BLaER1 treated with 17β-estradiol and CSF1 and Interleukin-3, amounts not matched to agents 10 nM and 100 nM (cell line): Measurements from ENCODE around the gene ITGAE.
A peak's percentile ranks its signal among the peaks of the same experiment; 100 is the strongest.

Experiments used
- H3K27ac ChIP-seq, 11 experiments: shearing (Covaris generic); formaldehyde crosslinking; 2 replicates each; pipeline ENCODE4 v1.8.1; 2022
- H3K27me3 ChIP-seq, 11 experiments: shearing (Covaris generic); formaldehyde crosslinking; 2 replicates each; pipeline ENCODE4 v1.8.1; 2022
- H3K36me3 ChIP-seq, 11 experiments: shearing (Covaris generic); formaldehyde crosslinking; 2 replicates each; pipeline ENCODE4 v1.8.1; 2022
- H3K4me1 ChIP-seq, 10 experiments: shearing (Covaris generic); formaldehyde crosslinking; 2 replicates each; pipeline ENCODE4 v1.8.1; 2022
- H3K4me2 ChIP-seq, 11 experiments: shearing (Covaris generic); formaldehyde crosslinking; 2 replicates each; pipeline ENCODE4 v1.8.1; 2022
- H3K4me3 ChIP-seq, 10 experiments: shearing (Covaris generic); formaldehyde crosslinking; 2 replicates each; pipeline ENCODE4 v1.8.1; 2022
- H3K9ac ChIP-seq, 11 experiments: shearing (Covaris generic); formaldehyde crosslinking; 2 replicates each; pipeline ENCODE4 v1.8.1; 2022
- H3K9me3 ChIP-seq, 11 experiments: shearing (Covaris generic); formaldehyde crosslinking; replicated peaks in 1 of 11; 2 replicates each; pipeline ENCODE4 v1.8.1; 2022
- H4K20me1 ChIP-seq, 11 experiments: shearing (Covaris generic); formaldehyde crosslinking; 2 replicates each; pipeline ENCODE4 v1.8.1; 2022
- Cebpa-rat ChIP-seq, 11 experiments: shearing (Covaris generic); IDR thresholded peaks; 2 replicates each; pipeline ENCODE4 v1.8.1; 2022

ITGAE gene

GRCh38 chr17:3754458-3755334, 46.3 kb downstream of the ITGAE start:
- Histone ChIP-seq H3K4me2 (peak overlapping the region; percentile 65 to 92 (median 80)), H4K20me1 (peaks cover 0 to 8% (median 0%) of the 10 kb centered on the region in 11 experiments; a peak in 1 of 22 replicates), H3K27ac (peak overlapping the region in 3 of 11 experiments; percentile 18 to 45 (median 29); a peak in 6 of 22 replicates), H3K9me3 (peaks cover 0 to 7% (median 6%) of the 10 kb centered on the region in 11 experiments; a peak in 18 of 22 replicates), H3K27me3 (peaks cover 0 to 9% (median 0%) of the 10 kb centered on the region in 11 experiments; a peak in 1 of 22 replicates), H3K4me1 (peaks cover 22 to 80% (median 65%) of the 10 kb centered on the region in 10 experiments), H3K4me3 (peak overlapping the region in 6 of 10 experiments; percentile 12 to 46 (median 36); a peak in 10 of 20 replicates), H3K9ac (peak overlapping the region in 3 of 11 experiments; percentile 17 to 56 (median 50); a peak in 6 of 22 replicates), H3K36me3 (no peaks in the 10 kb centered on the region)
- no peak for TF ChIP-seq Cebpa-rat (IDR thresholded peaks at IDR 0.05)

- Histone ChIP-seq H3K4me2 (peak overlapping the region; percentile 65 to 92 (median 80)), H3K36me3 (no peaks in the 10 kb centered on the region), H3K9me3 (peaks cover 0 to 1% (median 0%) of the 10 kb centered on the region in 11 experiments; a peak in 9 of 22 replicates), H3K4me1 (peaks cover 27 to 87% (median 72%) of the 10 kb centered on the region in 10 experiments), H3K27me3 (peaks cover 0 to 9% (median 0%) of the 10 kb centered on the region in 11 experiments; a peak in 1 of 22 replicates), H3K9ac (peak overlapping the region in 3 of 11 experiments; percentile 17 to 56 (median 50); a peak in 7 of 22 replicates), H4K20me1 (peaks cover 0 to 8% (median 0%) of the 10 kb centered on the region in 11 experiments; a peak in 1 of 22 replicates), H3K27ac (peak overlapping the region in 3 of 11 experiments; percentile 18 to 36 (median 29); a peak in 5 of 22 replicates), H3K4me3 (peak overlapping the region in 6 of 10 experiments; percentile 12 to 46 (median 36); a peak in 10 of 20 replicates)
- TF ChIP-seq Cebpa-rat (IDR thresholded peaks at IDR 0.05), result no peak
These were observed 46.9 kb downstream of the ITGAE start for GRCh38 chr17:3754066-3754457.

GRCh38 chr17:3753624-3754023, 47.4 kb downstream of the ITGAE start:
- Histone ChIP-seq H3K4me1 (peaks cover 29 to 91% (median 76%) of the 10 kb centered on the region in 10 experiments), H4K20me1 (peaks cover 0 to 8% (median 0%) of the 10 kb centered on the region in 11 experiments; a peak in 1 of 22 replicates), H3K4me2 (peak overlapping the region in 10 of 11 experiments; percentile 65 to 92 (median 78); a peak in 18 of 22 replicates), H3K36me3 (no peaks in the 10 kb centered on the region), H3K9ac (peak overlapping the region in 4 of 11 experiments; percentile 17 to 56 (median 45); a peak in 5 of 22 replicates), H3K4me3 (no peak overlapping the region), H3K9me3 (no peaks in the 10 kb centered on the region), H3K27me3 (peaks cover 0 to 9% (median 0%) of the 10 kb centered on the region in 11 experiments; a peak in 1 of 22 replicates), H3K27ac (peak overlapping the region in 3 of 11 experiments; percentile 18 to 36 (median 29); a peak in 5 of 22 replicates)
- no peak for TF ChIP-seq Cebpa-rat (IDR thresholded peaks at IDR 0.05)

- Histone ChIP-seq H3K9ac (no peak overlapping the region), H3K27ac (peak overlapping the region in 1 of 11 experiments; percentile 42; a peak in 1 of 22 replicates), H3K4me2 (peak overlapping the region in 9 of 11 experiments; percentile 57 to 92 (median 78); a peak in 17 of 22 replicates), H4K20me1 (peaks cover 0 to 8% (median 0%) of the 10 kb centered on the region in 11 experiments; a peak in 1 of 22 replicates), H3K36me3 (no peaks in the 10 kb centered on the region), H3K4me1 (peaks cover 29 to 95% (median 82%) of the 10 kb centered on the region in 10 experiments), H3K9me3 (no peaks in the 10 kb centered on the region), H3K4me3 (no peak overlapping the region), H3K27me3 (peaks cover 0 to 16% (median 0%) of the 10 kb centered on the region in 11 experiments; a peak in 4 of 22 replicates)
- TF ChIP-seq Cebpa-rat (IDR thresholded peaks at IDR 0.05), result no peak
These were observed 49.2 kb downstream of the ITGAE start for GRCh38 chr17:3751836-3752235.

- H3K4me1 ChIP-seq, result peaks cover 29 to 91% (median 79%) of the 10 kb centered on the region in 10 experiments
- H4K20me1 ChIP-seq, result peaks cover 0 to 8% (median 0%) of the 10 kb centered on the region in 11 experiments; a peak in 1 of 22 replicates
- no peak overlapping the region for H3K4me3 ChIP-seq
- H3K36me3 ChIP-seq, result no peaks in the 10 kb centered on the region
- H3K9me3 ChIP-seq, result no peaks in the 10 kb centered on the region
- peak overlapping the region; percentile 42 to 92 (median 74); a peak in 20 of 22 replicates for H3K4me2 ChIP-seq
- peaks cover 0 to 17% (median 0%) of the 10 kb centered on the region in 11 experiments; a peak in 4 of 22 replicates for H3K27me3 ChIP-seq
- peak overlapping the region in 3 of 11 experiments; percentile 33 to 44 (median 37); a peak in 5 of 22 replicates for H3K9ac ChIP-seq
- peak overlapping the region in 3 of 11 experiments; percentile 37 to 47 (median 42); a peak in 6 of 22 replicates for H3K27ac ChIP-seq
- no peak for TF ChIP-seq Cebpa-rat (IDR thresholded peaks at IDR 0.05)
These were observed 50.1 kb downstream of the ITGAE start for GRCh38 chr17:3750926-3751325.

GRCh38 chr17:3750296-3750695, 50.7 kb downstream of the ITGAE start:
- peak overlapping the region; percentile 42 to 92 (median 74) for H3K4me2 ChIP-seq
- H4K20me1 ChIP-seq, result peaks cover 0 to 8% (median 0%) of the 10 kb centered on the region in 11 experiments; a peak in 1 of 22 replicates
- no peaks in the 10 kb centered on the region for H3K9me3 ChIP-seq
- peak overlapping the region in 4 of 11 experiments; percentile 37 to 62 (median 49); a peak in 8 of 22 replicates for H3K27ac ChIP-seq
- no peak overlapping the region for H3K4me3 ChIP-seq
- peak overlapping the region in 5 of 11 experiments; percentile 4 to 47 (median 37); a peak in 8 of 22 replicates for H3K9ac ChIP-seq
- TF ChIP-seq Cebpa-rat (IDR thresholded peaks at IDR 0.05), result no peak
- H3K36me3 ChIP-seq, result no peaks in the 10 kb centered on the region
- H3K4me1 ChIP-seq, result peaks cover 29 to 84% (median 76%) of the 10 kb centered on the region in 10 experiments
- H3K27me3 ChIP-seq, result peaks cover 0 to 17% (median 0%) of the 10 kb centered on the region in 11 experiments; a peak in 4 of 22 replicates

GRCh38 chr17:3748576-3748975, 52.4 kb downstream of the ITGAE start:
- Histone ChIP-seq H3K27ac (peak overlapping the region in 1 of 11 experiments; percentile 14; a peak in 1 of 22 replicates), H3K36me3 (no peaks in the 10 kb centered on the region), H3K27me3 (peaks cover 0 to 13% (median 0%) of the 10 kb centered on the region in 11 experiments; a peak in 4 of 22 replicates), H4K20me1 (peaks cover 0 to 8% (median 0%) of the 10 kb centered on the region in 11 experiments; a peak in 1 of 22 replicates), H3K4me3 (no peak overlapping the region), H3K9ac (no peak overlapping the region), H3K4me2 (peak overlapping the region in 10 of 11 experiments; percentile 23 to 92 (median 76); a peak in 21 of 22 replicates), H3K4me1 (peaks cover 22 to 70% (median 64%) of the 10 kb centered on the region in 10 experiments), H3K9me3 (no peaks in the 10 kb centered on the region)
- TF ChIP-seq Cebpa-rat (IDR thresholded peaks at IDR 0.05), result no peak

- H3K4me2 ChIP-seq, result peak overlapping the region in 7 of 11 experiments; percentile 23 to 92 (median 74); a peak in 10 of 22 replicates
- H3K36me3 ChIP-seq, result no peaks in the 10 kb centered on the region
- no peak for TF ChIP-seq Cebpa-rat (IDR thresholded peaks at IDR 0.05)
- H3K4me3 ChIP-seq, result no peak overlapping the region
- peaks cover 0 to 12% (median 0%) of the 10 kb centered on the region in 11 experiments; a peak in 4 of 22 replicates for H3K27me3 ChIP-seq
- H4K20me1 ChIP-seq, result peaks cover 0 to 8% (median 0%) of the 10 kb centered on the region in 11 experiments; a peak in 1 of 22 replicates
- peak overlapping the region in 1 of 11 experiments; percentile 43; a peak in 1 of 22 replicates for H3K27ac ChIP-seq
- H3K9me3 ChIP-seq, result peaks cover 0 to 6% (median 0%) of the 10 kb centered on the region in 11 experiments; a peak in 1 of 22 replicates
- H3K4me1 ChIP-seq, result peaks cover 22 to 63% (median 56%) of the 10 kb centered on the region in 10 experiments
- H3K9ac ChIP-seq, result no peak overlapping the region
These were observed 53.2 kb downstream of the ITGAE start for GRCh38 chr17:3747805-3748204.
